Measurements from ENCODE around the gene CRP.
"Not testable (repeated sequence)": the region's sequence is repeated elsewhere in the genome, so short reads cannot be mapped to it uniquely, and the experiment has no call there.

The CRP gene

GRCh38 chr1:159675046-159675445, 39.3 kb downstream of the CRP start:
- no peak overlapping the region for H3K4me3 ChIP-seq (ENCODE audit: low read depth, low read length)
- no peak for TF ChIP-seq CTCF (IDR thresholded peaks at IDR 0.05; ENCODE audit: low read depth, low read length, missing control alignments)
- DNase-seq (ENCODE audit: low read depth) = no peak

GRCh38 chr1:159672390-159672789, 42.0 kb downstream of the CRP start:
- DNase-seq (ENCODE audit: low read depth); H3K4me3 ChIP-seq (ENCODE audit: low read depth, low read length): not testable (repeated sequence)

- TF ChIP-seq CTCF (IDR thresholded peaks at IDR 0.05; ENCODE audit: low read depth, low read length, missing control alignments) = no peak
- DNase-seq (ENCODE audit: low read depth) = no peak
Measured at GRCh38 chr1:159669338-159669737, 45.1 kb downstream of the CRP start.

GRCh38 chr1:159668739-159669138, 45.6 kb downstream of the CRP start:
- H3K4me3 ChIP-seq (ENCODE audit: low read depth, low read length) = no peak overlapping the region
- DNase-seq (ENCODE audit: low read depth) = no peak

More at GRCh38 chr1:159669338-159669737, 45.1 kb downstream of the CRP start:
- H3K4me3 ChIP-seq (ENCODE audit: low read depth, low read length) = no peak overlapping the region

GRCh38 chr1:159664247-159664646, 50.1 kb downstream of the CRP start:
- no peak for TF ChIP-seq CTCF (IDR thresholded peaks at IDR 0.05; ENCODE audit: low read depth, low read length, missing control alignments)
- no peak for DNase-seq (ENCODE audit: low read depth)
- no peak overlapping the region for H3K4me3 ChIP-seq (ENCODE audit: low read depth, low read length)

More at GRCh38 chr1:159668739-159669138, 45.6 kb downstream of the CRP start:
- TF ChIP-seq CTCF (IDR thresholded peaks at IDR 0.05; ENCODE audit: low read depth, low read length, missing control alignments) = no peak

- DNase-seq (ENCODE audit: low read depth) = no peak
- TF ChIP-seq CTCF (IDR thresholded peaks at IDR 0.05; ENCODE audit: low read depth, low read length, missing control alignments) = no peak
- no peak overlapping the region for H3K4me3 ChIP-seq (ENCODE audit: low read depth, low read length)
Measured at GRCh38 chr1:159663552-159663951, 50.8 kb downstream of the CRP start.
